T-helper 1 cell treated with Interleukin-12 subunit alpha and Interleukin-12 subunit beta and Interleukin-4 antibody, amounts not matched to agents 30 ng/mL and 1 ng/mL, for 36 hours (primary cell): ENCODE data around the gene C22orf23. TPM values are rescaled to one million over a fixed set of nuclear protein-coding genes. Genes with fewer than 3 reads are reported as not detected.
"Not testable (repeated sequence)": the region's sequence is repeated elsewhere in the genome, so short reads cannot be mapped to it uniquely, and the experiment has no call there.

Experiments
- intact Hi-C: fragments of 100-400 bp; cut with micrococcal nuclease; formaldehyde crosslinking; loops from one replicate; pipeline ENCODE4 v1.15.1; 2024
- total RNA-seq: library from RNA; stranded (reverse); gene quantifications from 2 replicates; pipeline ENCODE4 v1.2.3, GENCODE V29; 2022

The C22orf23 gene
- total RNA-seq, 1 donor from 2014 or later = not detected

- intact Hi-C loops = no loop called here
Measured at GRCh38 chr22:37982938-37983859, 29.8 kb upstream of the C22orf23 start.

- intact Hi-C loops = no loop called here
Measured at GRCh38 chr22:37982151-37982785, 28.9 kb upstream of the C22orf23 start.

GRCh38 chr22:37981282-37982011 lies 28.0 kb upstream of the C22orf23 start:
- intact Hi-C loops = no loop called here

GRCh38 chr22:37979782-37980181 lies 26.4 kb upstream of the C22orf23 start:
- intact Hi-C loops = no loop called here

GRCh38 chr22:37976547-37976946 lies 23.1 kb upstream of the C22orf23 start:
- intact Hi-C loops = no loop called here

GRCh38 chr22:37976022-37976421 lies 22.6 kb upstream of the C22orf23 start:
- intact Hi-C loops = not testable (repeated sequence)

- intact Hi-C loops = no loop called here
Measured at GRCh38 chr22:37975153-37975552, 21.8 kb upstream of the C22orf23 start.

GRCh38 chr22:37973271-37974170 lies 20.1 kb upstream of the C22orf23 start:
- intact Hi-C loops = no loop called here

GRCh38 chr22:37972527-37972926 lies 19.1 kb upstream of the C22orf23 start:
- intact Hi-C loops = no loop called here

GRCh38 chr22:37971475-37972434 lies 18.4 kb upstream of the C22orf23 start:
- intact Hi-C loops = no loop called here

- intact Hi-C loops = no loop called here
Measured at GRCh38 chr22:37970864-37971263, 17.5 kb upstream of the C22orf23 start.

GRCh38 chr22:37968452-37969251 lies 15.3 kb upstream of the C22orf23 start:
- intact Hi-C loops = loop anchor here (5.0 kb wide), 1 partner anchor 431 kb away; no protein-coding TSS in a partner anchor

- intact Hi-C loops = loop anchor here (5.0 kb wide), 1 partner anchor 431 kb away; no protein-coding TSS in a partner anchor
Measured at GRCh38 chr22:37967637-37968451, 14.4 kb upstream of the C22orf23 start.

- intact Hi-C loops = loop anchor here (5.0 kb wide), 1 partner anchor 430 kb away; no protein-coding TSS in a partner anchor
Measured at GRCh38 chr22:37967147-37967546, 13.7 kb upstream of the C22orf23 start.

GRCh38 chr22:37965940-37966664 lies 12.7 kb upstream of the C22orf23 start:
- intact Hi-C loops = loop anchor here (1.0 to 5.0 kb wide), 7 partner anchors 13 to 429 kb away; partner anchors contain the start of genes C22orf23 and POLR2F

GRCh38 chr22:37961062-37961461 lies 7.7 kb upstream of the C22orf23 start:
- intact Hi-C loops = no loop called here

GRCh38 chr22:37959231-37959825 lies 5.9 kb upstream of the C22orf23 start:
- intact Hi-C loops = no loop called here
